IMR-90 (cell line): ENCODE results near the gene MAS1L.
"Not testable (repeated sequence)": the region's sequence is repeated elsewhere in the genome, so short reads cannot be mapped to it uniquely, and the experiment has no call there.

ENCODE experiments used
- BHLHE40 ChIP-seq: fragments of 150-350 bp; IDR thresholded peaks from 2 replicates; pipeline ENCODE4 v1.6.1; 2016; ENCODE audit warnings: mild to moderate bottlenecking, low read depth, low read length
- CTCF ChIP-seq: conservative IDR thresholded peaks from 2 replicates; pipeline ENCODE4 v1.5.1; 2012; ENCODE audit warnings: mild to moderate bottlenecking, low read depth, low read length, improper control_type of control experiment
- POLR2A ChIP-seq: IDR thresholded peaks from 2 replicates; pipeline ENCODE4 v1.6.1; 2012; ENCODE audit warnings: mild to moderate bottlenecking, low read depth, low read length
- RAD21 ChIP-seq: IDR thresholded peaks from 2 replicates; pipeline ENCODE4 v1.6.1; 2012; ENCODE audit warnings: low read length, improper control_type of control experiment
- RCOR1 ChIP-seq: IDR thresholded peaks from 2 replicates; pipeline ENCODE4 v1.6.1; 2012; ENCODE audit warnings: mild to moderate bottlenecking, low read length, improper control_type of control experiment; ENCODE audit not compliant: insufficient replicate concordance

- TF ChIP-seq RAD21, POLR2A, CTCF, BHLHE40, RCOR1: not testable (repeated sequence)
Observed at GRCh38 chr6:29436730-29437129, 51.0 kb downstream of the MAS1L start.
